HepG2 (cell line): ENCODE measurements around the gene ZFAND4. TPM values are rescaled to one million over a fixed set of nuclear protein-coding genes. Genes with fewer than 3 reads are reported as not detected.

Experiments
- DNMT1 ChIP-seq: sonication (generic); formaldehyde crosslinking; IDR thresholded peaks from 2 replicates; pipeline ENCODE4 v1.5.1; 2020; ENCODE audit warnings: mild to moderate bottlenecking, missing genetic modification reagents
- FIP1L1 ChIP-seq: fragments of 200-400 bp; formaldehyde crosslinking; IDR thresholded peaks from 2 replicates; pipeline ENCODE4 v1.6.1; 2018; ENCODE audit warnings: low read depth, mild to moderate bottlenecking, low read length, moderate library complexity, borderline replicate concordance; ENCODE audit not compliant: insufficient read depth
- NAIF1 ChIP-seq: sonication (generic); formaldehyde crosslinking; IDR thresholded peaks from 2 replicates; pipeline ENCODE4 v1.5.0; 2020; ENCODE audit warnings: mild to moderate bottlenecking, missing genetic modification reagents, borderline replicate concordance
- NFIB ChIP-seq: sonication (generic); formaldehyde crosslinking; IDR thresholded peaks from 2 replicates; pipeline ENCODE4 v1.9.0; 2021; ENCODE audit warnings: missing genetic modification reagents, mild to moderate bottlenecking, borderline replicate concordance
- NFYB ChIP-seq: sonication (generic); formaldehyde crosslinking; IDR thresholded peaks from 2 replicates; pipeline ENCODE4 v1.4.0; 2020; ENCODE audit warnings: missing genetic modification reagents
- STAG1 ChIP-seq: sonication (generic); formaldehyde crosslinking; IDR thresholded peaks from 2 replicates; pipeline ENCODE4 v1.4.0; 2020; ENCODE audit warnings: missing genetic modification reagents
- TGIF2 ChIP-seq: IDR thresholded peaks from 2 replicates; pipeline ENCODE4 v1.6.1; 2016; ENCODE audit warnings: control low read depth, missing compliant biosample characterization
- ZNF629 ChIP-seq: sonication (generic); formaldehyde crosslinking; conservative IDR thresholded peaks from 2 replicates; pipeline ENCODE4 v1.5.0; 2020; ENCODE audit warnings: missing genetic modification reagents
- ZNF703 ChIP-seq: sonication (generic); formaldehyde crosslinking; IDR thresholded peaks from 2 replicates; pipeline ENCODE4 v1.5.1; 2020; ENCODE audit warnings: missing genetic modification reagents, mild to moderate bottlenecking, moderate library complexity, borderline replicate concordance
- ZNF772 ChIP-seq: sonication (generic); formaldehyde crosslinking; IDR thresholded peaks from 2 replicates; pipeline ENCODE4 v1.5.0; 2020; ENCODE audit warnings: mild to moderate bottlenecking, missing genetic modification reagents
- polyA plus RNA-seq, 8 experiments: library from polyadenylated mRNA; depleted of rRNA in 3 of 8; stranded (reverse) in 7 of 8; unstranded in 1 of 8; fragments of >200 nt; fragmentation: Illumina TruSeq in 4 of 8; extraction: Trizol in 4 of 8; gene quantifications; 2 replicates each; pipeline versions ENCODE4 v1.2.1 to v1.2.3, GENCODE V29; 2011 to 2016; ENCODE audit warnings: low read depth in 4 of 8, missing spikeins in 1 of 8, mixed read lengths in 1 of 8; ENCODE audit not compliant: insufficient read depth in 1 of 8
- total RNA-seq, 5 experiments: library from RNA; depleted of rRNA; stranded (reverse); fragments of >200 nt; fragmentation: Illumina TruSeq; extraction: Trizol; gene quantifications; 2 replicates each; pipeline ENCODE4 v1.2.3, GENCODE V29; 2016; ENCODE audit warnings: low read depth in 1 of 5
- TF ChIP-seq, protein P1 (sequence below): IDR thresholded peaks from 2 replicates; pipeline ENCODE4 v1.6.1; 2016; ENCODE audit warnings: low read depth
- TF ChIP-seq, protein P2 (sequence below): IDR thresholded peaks from 2 replicates; pipeline ENCODE4 v1.6.1; 2016; ENCODE audit warnings: control low read depth
- TF ChIP-seq, protein P3 (sequence below): sonication (generic); formaldehyde crosslinking; IDR thresholded peaks from 2 replicates; pipeline ENCODE4 v1.5.1; 2020; ENCODE audit warnings: missing genetic modification reagents, mild to moderate bottlenecking, borderline replicate concordance
- TF ChIP-seq, protein P4 (sequence below): sonication (generic); formaldehyde crosslinking; IDR thresholded peaks from 2 replicates; pipeline ENCODE4 v1.4.0; 2020; ENCODE audit warnings: missing genetic modification reagents, mild to moderate bottlenecking, borderline replicate concordance
- TF ChIP-seq, protein P5 (sequence below): sonication (generic); formaldehyde crosslinking; IDR thresholded peaks from 2 replicates; pipeline ENCODE4 v1.5.0; 2020; ENCODE audit warnings: mild to moderate bottlenecking, missing genetic modification reagents
- TF ChIP-seq, protein P6 (sequence below): sonication (generic); formaldehyde crosslinking; IDR thresholded peaks from 2 replicates; pipeline ENCODE4 v1.8.0; 2022; ENCODE audit warnings: mild to moderate bottlenecking, missing genetic modification reagents

Gene ZFAND4
- total and polyA plus RNA-seq, 2 of the 13 experiments (the other 11 are each of a cell fraction or from before 2014, with no cell fraction given) = 2.9 to 9.2 TPM

DNA sequence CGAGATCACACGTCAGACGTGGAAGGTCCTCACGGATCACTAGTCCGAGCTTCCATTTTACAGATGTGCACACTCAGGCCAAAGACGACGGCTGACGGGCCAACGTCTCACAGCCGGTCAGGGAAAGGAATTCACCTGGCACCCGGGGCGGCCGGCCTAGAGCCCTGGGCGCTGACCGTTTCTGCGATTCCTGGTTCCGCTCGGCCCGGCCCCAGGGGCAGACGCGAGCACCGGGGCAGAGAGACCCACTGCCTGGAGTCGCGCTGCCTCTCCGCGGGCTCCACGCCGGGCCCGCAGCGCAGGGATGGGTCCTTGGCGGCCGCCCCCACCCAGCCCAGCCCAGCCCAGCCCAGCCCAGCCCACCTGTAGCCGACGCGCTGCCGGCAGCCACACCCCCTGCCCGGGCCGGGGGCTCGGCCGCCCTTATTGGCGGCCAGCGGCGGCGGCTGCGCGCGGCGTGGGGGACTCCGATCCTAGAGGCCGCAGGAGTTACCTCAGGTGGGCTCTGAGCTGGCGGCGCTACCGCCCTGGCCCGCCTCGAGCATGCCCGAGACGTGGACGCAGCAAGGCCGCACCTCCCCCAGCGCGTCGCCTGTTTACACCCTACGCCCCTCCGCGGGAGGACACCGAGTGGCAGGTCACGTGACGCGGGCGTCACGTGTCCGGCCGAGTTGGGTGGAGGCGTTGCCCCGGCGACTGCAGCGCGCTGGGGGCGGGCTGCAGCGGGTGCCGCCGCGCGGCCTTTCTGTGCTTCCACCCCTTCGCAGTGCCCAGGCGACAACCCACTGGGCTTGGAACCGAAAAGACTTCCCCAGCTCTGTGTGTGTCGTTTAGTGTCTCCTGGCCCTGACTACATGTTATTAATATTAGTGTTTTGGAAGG lies 78.1 kb downstream of the ZFAND4 start (continued):
- TF ChIP-seq, protein P1, sequence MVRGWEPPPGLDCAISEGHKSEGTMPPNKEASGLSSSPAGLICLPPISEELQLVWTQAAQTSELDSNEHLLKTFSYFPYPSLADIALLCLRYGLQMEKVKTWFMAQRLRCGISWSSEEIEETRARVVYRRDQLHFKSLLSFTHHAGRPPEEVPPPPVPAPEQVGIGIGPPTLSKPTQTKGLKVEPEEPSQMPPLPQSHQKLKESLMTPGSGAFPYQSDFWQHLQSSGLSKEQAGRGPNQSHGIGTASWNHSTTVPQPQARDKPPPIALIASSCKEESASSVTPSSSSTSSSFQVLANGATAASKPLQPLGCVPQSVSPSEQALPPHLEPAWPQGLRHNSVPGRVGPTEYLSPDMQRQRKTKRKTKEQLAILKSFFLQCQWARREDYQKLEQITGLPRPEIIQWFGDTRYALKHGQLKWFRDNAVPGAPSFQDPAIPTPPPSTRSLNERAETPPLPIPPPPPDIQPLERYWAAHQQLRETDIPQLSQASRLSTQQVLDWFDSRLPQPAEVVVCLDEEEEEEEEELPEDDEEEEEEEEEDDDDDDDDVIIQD (CRISPR knock-in tag) = peak; percentile 77
- TF ChIP-seq ZNF629 (CRISPR knock-in tag) (peak; percentile 98), NFIB (no peak), STAG1 (CRISPR knock-in tag) (peak; percentile 45), ZNF703 (no peak), DNMT1 (CRISPR knock-in tag) (no peak; the same call in 1 of the 2 replicates), ZNF772 (CRISPR knock-in tag) (peak; percentile 92; the same call in 1 of the 2 replicates), NFYB (CRISPR knock-in tag) (peak; percentile 23; the same call in 1 of the 2 replicates), NAIF1 (CRISPR knock-in tag) (peak; percentile 72), FIP1L1 (0 out of 2 replicates have a peak, but pooled peaks have one; percentile 42), TGIF2 (peak; percentile 97)
- TF ChIP-seq, protein P2, sequence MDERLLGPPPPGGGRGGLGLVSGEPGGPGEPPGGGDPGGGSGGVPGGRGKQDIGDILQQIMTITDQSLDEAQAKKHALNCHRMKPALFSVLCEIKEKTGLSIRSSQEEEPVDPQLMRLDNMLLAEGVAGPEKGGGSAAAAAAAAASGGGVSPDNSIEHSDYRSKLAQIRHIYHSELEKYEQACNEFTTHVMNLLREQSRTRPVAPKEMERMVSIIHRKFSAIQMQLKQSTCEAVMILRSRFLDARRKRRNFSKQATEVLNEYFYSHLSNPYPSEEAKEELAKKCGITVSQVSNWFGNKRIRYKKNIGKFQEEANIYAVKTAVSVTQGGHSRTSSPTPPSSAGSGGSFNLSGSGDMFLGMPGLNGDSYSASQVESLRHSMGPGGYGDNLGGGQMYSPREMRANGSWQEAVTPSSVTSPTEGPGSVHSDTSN (CRISPR knock-in tag) = no peak
- TF ChIP-seq, protein P3, sequence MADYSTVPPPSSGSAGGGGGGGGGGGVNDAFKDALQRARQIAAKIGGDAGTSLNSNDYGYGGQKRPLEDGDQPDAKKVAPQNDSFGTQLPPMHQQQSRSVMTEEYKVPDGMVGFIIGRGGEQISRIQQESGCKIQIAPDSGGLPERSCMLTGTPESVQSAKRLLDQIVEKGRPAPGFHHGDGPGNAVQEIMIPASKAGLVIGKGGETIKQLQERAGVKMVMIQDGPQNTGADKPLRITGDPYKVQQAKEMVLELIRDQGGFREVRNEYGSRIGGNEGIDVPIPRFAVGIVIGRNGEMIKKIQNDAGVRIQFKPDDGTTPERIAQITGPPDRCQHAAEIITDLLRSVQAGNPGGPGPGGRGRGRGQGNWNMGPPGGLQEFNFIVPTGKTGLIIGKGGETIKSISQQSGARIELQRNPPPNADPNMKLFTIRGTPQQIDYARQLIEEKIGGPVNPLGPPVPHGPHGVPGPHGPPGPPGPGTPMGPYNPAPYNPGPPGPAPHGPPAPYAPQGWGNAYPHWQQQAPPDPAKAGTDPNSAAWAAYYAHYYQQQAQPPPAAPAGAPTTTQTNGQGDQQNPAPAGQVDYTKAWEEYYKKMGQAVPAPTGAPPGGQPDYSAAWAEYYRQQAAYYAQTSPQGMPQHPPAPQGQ (CRISPR knock-in tag) = no peak
- TF ChIP-seq, protein P4, sequence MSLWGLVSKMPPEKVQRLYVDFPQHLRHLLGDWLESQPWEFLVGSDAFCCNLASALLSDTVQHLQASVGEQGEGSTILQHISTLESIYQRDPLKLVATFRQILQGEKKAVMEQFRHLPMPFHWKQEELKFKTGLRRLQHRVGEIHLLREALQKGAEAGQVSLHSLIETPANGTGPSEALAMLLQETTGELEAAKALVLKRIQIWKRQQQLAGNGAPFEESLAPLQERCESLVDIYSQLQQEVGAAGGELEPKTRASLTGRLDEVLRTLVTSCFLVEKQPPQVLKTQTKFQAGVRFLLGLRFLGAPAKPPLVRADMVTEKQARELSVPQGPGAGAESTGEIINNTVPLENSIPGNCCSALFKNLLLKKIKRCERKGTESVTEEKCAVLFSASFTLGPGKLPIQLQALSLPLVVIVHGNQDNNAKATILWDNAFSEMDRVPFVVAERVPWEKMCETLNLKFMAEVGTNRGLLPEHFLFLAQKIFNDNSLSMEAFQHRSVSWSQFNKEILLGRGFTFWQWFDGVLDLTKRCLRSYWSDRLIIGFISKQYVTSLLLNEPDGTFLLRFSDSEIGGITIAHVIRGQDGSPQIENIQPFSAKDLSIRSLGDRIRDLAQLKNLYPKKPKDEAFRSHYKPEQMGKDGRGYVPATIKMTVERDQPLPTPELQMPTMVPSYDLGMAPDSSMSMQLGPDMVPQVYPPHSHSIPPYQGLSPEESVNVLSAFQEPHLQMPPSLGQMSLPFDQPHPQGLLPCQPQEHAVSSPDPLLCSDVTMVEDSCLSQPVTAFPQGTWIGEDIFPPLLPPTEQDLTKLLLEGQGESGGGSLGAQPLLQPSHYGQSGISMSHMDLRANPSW = no peak
- TF ChIP-seq, protein P5, sequence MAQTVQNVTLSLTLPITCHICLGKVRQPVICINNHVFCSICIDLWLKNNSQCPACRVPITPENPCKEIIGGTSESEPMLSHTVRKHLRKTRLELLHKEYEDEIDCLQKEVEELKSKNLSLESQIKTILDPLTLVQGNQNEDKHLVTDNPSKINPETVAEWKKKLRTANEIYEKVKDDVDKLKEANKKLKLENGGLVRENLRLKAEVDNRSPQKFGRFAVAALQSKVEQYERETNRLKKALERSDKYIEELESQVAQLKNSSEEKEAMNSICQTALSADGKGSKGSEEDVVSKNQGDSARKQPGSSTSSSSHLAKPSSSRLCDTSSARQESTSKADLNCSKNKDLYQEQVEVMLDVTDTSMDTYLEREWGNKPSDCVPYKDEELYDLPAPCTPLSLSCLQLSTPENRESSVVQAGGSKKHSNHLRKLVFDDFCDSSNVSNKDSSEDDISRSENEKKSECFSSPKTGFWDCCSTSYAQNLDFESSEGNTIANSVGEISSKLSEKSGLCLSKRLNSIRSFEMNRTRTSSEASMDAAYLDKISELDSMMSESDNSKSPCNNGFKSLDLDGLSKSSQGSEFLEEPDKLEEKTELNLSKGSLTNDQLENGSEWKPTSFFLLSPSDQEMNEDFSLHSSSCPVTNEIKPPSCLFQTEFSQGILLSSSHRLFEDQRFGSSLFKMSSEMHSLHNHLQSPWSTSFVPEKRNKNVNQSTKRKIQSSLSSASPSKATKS = peak; percentile 43; the same call in 1 of the 2 replicates
- TF ChIP-seq, protein P6, sequence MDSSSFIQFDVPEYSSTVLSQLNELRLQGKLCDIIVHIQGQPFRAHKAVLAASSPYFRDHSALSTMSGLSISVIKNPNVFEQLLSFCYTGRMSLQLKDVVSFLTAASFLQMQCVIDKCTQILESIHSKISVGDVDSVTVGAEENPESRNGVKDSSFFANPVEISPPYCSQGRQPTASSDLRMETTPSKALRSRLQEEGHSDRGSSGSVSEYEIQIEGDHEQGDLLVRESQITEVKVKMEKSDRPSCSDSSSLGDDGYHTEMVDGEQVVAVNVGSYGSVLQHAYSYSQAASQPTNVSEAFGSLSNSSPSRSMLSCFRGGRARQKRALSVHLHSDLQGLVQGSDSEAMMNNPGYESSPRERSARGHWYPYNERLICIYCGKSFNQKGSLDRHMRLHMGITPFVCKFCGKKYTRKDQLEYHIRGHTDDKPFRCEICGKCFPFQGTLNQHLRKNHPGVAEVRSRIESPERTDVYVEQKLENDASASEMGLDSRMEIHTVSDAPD (CRISPR knock-in tag) = 0 out of 2 replicates have a peak, but pooled peaks have one; percentile 22
